Muscle layer of colon (tissue), 2 donors: ENCODE measurements around the gene ZNF653.

Experiments
- H3K27ac ChIP-seq: one replicate; pipeline ENCODE4 v1.7.0; 2013; ENCODE audit warnings: low read depth, mild to moderate bottlenecking, low read length, moderate library complexity
- H3K27me3 ChIP-seq, 2 donors: one replicate each; pipeline ENCODE4 v1.7.0; 2013; ENCODE audit warnings: low read length in 2 of 2, mild to moderate bottlenecking in 2 of 2; ENCODE audit not compliant: insufficient read depth in 2 of 2, control insufficient read depth in 1 of 2
- H3K36me3 ChIP-seq: one replicate; pipeline ENCODE4 v1.7.0; 2013; ENCODE audit warnings: mild to moderate bottlenecking, low read length; ENCODE audit not compliant: insufficient read depth
- H3K4me1 ChIP-seq: one replicate; pipeline ENCODE4 v1.7.0; 2013; ENCODE audit warnings: mild to moderate bottlenecking, low read length; ENCODE audit not compliant: insufficient read depth
- H3K4me3 ChIP-seq, 2 donors: one replicate each; pipeline ENCODE4 v1.7.0; 2013; ENCODE audit warnings: low read length in 2 of 2, low read depth in 1 of 2, mild to moderate bottlenecking in 1 of 2, moderate library complexity in 1 of 2
- H3K9ac ChIP-seq: one replicate; pipeline ENCODE4 v1.7.0; 2013; ENCODE audit warnings: low read length
- H3K9me3 ChIP-seq: one replicate; pipeline ENCODE4 v1.7.0; 2013; ENCODE audit warnings: mild to moderate bottlenecking, low read length
- donor health status: abdominal sarcoma.
- donor health status: Adenocarcinoma of cecum.

ZNF653 gene

DNA sequence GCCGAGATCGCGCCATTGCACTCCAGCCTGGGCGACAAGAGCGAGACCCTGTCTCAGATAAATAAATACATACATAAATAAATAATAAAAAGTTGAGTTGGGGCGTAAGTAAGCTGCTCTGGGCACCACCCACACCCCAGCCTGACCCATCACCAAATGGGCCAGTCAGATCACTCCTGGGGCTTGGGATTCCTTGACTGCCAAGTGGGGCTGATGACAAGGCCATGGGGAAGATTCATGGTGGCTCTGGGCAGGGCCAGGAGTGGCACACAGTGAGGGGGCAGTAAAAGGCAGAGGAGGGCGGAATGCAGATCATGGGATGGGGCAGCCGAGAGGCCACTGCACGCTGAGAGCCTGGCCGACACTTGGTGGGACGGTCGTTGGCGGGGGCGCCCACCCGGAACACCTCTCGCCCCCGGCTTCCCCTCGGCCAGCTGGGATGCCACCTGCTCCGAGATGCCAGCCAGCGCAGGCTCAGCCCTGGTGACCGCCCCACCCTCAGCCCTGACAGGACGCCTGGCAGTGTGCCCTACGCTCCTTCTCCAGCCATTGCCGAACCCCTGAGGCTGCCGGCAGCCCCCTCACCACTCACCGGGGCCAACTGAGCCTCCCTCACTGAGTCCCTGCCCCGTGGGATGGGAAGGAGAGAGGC, 10.9 kb downstream of the ZNF653 start:
- Histone ChIP-seq H3K27me3 (no peaks in the 10 kb centered on the region), H3K36me3 (peaks cover 11% of the 10 kb centered on the region), H3K4me3 (no peak overlapping the region), H3K27ac (no peak overlapping the region), H3K9ac (no peak overlapping the region), H3K4me1 (no peaks in the 10 kb centered on the region), H3K9me3 (no peaks in the 10 kb centered on the region)

DNA sequence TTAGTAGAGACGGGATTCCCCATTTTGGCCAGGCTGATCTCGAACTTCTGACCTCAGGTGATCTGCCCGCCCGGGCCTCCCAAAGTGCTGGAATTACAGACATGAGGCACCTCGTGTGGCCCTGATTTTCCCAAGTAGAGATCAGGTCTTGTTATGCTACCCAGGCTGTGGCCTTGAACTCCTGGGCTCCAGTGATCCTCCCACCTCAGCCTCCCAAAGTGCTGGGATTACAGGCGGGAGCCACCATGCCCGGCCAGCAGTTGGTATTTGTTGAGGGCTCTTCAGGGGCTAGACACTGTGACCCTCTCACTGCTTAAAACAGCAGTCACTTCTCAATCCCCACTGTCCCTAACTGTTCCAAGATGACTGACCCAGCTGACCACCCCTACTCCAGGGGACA, 16.3 kb downstream of the ZNF653 start:
- H3K27me3 ChIP-seq = peaks cover 0 to 17% of the 10 kb centered on the region in 2 donors
- no peak overlapping the region for H3K4me3 ChIP-seq
- no peak overlapping the region for H3K27ac ChIP-seq
- H3K36me3 ChIP-seq = no peaks in the 10 kb centered on the region
- H3K4me1 ChIP-seq = no peaks in the 10 kb centered on the region
- H3K9me3 ChIP-seq = no peaks in the 10 kb centered on the region
- H3K9ac ChIP-seq = no peak overlapping the region

- Histone ChIP-seq H3K9me3 (no peaks in the 10 kb centered on the region), H3K27ac (no peak overlapping the region), H3K36me3 (no peaks in the 10 kb centered on the region), H3K27me3 (peaks cover 11 to 40% of the 10 kb centered on the region in 2 donors), H3K9ac (no peak overlapping the region), H3K4me3 (no peak overlapping the region), H3K4me1 (peaks cover 11% of the 10 kb centered on the region)
These were observed 18.8 kb downstream of the ZNF653 start for GRCh38 chr19:11486661-11487503.

GRCh38 chr19:11485245-11485837, 20.3 kb downstream of the ZNF653 start:
- Histone ChIP-seq H3K4me3 (no peak overlapping the region), H3K27me3 (peaks cover 20 to 55% of the 10 kb centered on the region in 2 donors), H3K27ac (no peak overlapping the region), H3K9ac (no peak overlapping the region), H3K9me3 (no peaks in the 10 kb centered on the region), H3K36me3 (no peaks in the 10 kb centered on the region), H3K4me1 (peaks cover 11% of the 10 kb centered on the region)

GRCh38 chr19:11483366-11484111, 22.1 kb downstream of the ZNF653 start:
- no peak overlapping the region for H3K9ac ChIP-seq
- no peaks in the 10 kb centered on the region for H3K36me3 ChIP-seq
- H3K4me3 ChIP-seq = no peak overlapping the region
- peaks cover 11% of the 10 kb centered on the region for H3K4me1 ChIP-seq
- H3K27ac ChIP-seq = no peak overlapping the region
- no peaks in the 10 kb centered on the region for H3K9me3 ChIP-seq
- H3K27me3 ChIP-seq = peaks cover 20 to 70% of the 10 kb centered on the region in 2 donors

DNA sequence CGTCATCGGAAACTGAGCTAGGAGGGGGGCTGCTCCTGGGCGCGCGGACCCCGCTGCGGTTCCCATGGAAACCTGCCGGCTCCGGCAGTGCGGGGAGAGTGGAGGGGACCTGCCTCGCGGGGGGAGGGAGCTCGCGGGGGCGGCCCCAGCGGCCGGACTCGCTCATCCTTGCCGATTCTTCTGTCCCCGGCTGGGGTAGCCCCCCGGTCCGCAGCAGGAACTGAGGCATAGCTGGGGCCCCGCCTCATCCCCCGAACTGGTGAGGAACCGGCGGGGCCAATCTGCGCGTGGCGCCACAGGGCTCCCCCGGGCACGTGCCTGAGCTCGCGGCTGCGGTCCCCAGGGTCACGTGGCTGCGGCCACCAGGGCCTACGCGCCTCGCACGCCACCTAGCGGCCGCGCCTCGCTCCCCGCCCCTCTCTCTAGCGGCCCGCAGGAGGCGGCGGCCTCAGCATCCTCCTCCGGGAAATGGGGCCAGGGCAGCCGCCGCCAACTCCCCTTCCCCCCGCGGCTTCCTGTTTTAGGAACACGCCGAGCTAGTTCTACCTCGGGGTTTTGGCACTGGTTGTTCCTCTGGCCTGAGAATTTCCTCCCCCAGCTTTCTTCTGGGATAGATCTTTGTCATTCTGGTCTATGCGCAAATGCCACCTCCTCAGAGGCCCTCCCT, 23.1 kb downstream of the ZNF653 start:
- H3K9ac ChIP-seq = no peak overlapping the region
- no peaks in the 10 kb centered on the region for H3K9me3 ChIP-seq
- peaks cover 20 to 70% of the 10 kb centered on the region in 2 donors for H3K27me3 ChIP-seq
- H3K36me3 ChIP-seq = no peaks in the 10 kb centered on the region
- H3K4me3 ChIP-seq = no peak overlapping the region
- no peak overlapping the region for H3K27ac ChIP-seq
- peaks cover 11% of the 10 kb centered on the region for H3K4me1 ChIP-seq

DNA sequence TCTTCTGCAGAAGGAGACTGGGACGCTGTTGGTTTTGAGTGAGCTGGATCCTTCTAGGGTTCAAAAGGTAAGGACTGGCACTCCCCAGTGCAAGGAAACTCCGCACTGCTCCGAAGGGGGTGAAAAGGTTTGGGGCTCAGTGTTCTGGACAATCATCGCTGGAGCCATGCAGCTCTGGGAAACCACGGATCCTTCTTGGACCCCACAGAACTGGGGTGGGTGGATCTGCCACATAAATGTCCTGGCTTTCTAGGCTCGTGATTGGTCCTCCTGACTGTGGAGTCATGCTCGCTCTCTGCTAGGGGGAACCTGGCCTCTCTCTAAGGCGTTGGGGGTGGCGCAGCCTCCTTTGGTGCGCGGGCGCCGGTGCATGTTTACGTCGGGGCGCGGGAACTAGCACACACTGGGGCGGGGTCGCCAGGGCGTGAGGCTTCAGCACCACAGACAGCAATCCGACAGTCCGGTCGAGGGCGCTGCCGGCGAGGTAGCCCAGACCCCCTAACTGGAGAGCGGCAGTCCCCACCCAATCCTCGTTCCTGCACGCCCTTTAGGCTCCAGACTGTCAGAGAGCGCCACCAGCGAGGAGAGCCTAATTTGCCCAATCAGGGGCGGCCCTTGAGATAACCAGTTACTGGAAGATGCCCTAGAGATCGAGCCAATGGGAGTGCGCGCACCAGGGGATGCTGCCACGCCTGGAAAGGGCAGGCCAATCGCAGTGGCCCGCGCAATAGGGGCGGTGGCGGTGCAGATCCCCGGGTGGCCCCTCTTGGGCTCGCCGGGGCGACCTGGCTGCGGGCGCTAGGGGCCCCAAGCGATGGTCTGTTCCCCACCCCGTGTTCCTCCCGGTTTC, 23.9 kb downstream of the ZNF653 start:
- H3K27ac ChIP-seq = no peak overlapping the region
- H3K4me1 ChIP-seq = peaks cover 11% of the 10 kb centered on the region
- no peaks in the 10 kb centered on the region for H3K36me3 ChIP-seq
- no peaks in the 10 kb centered on the region for H3K9me3 ChIP-seq
- no peak overlapping the region for H3K4me3 ChIP-seq
- H3K27me3 ChIP-seq = peaks cover 20 to 70% of the 10 kb centered on the region in 2 donors
- no peak overlapping the region for H3K9ac ChIP-seq

GRCh38 chr19:11480715-11481533, 24.7 kb downstream of the ZNF653 start, which contains the start of gene ELAVL3:
ELAVL3 (minus strand) TSS chr19:11481046; CDS start chr19:11480608, 438 bp downstream.
- Histone ChIP-seq H3K27ac (no peak within 1 kb of the TSS), H3K27me3 (peaks cover 20 to 63% of the 10 kb centered on the region in 2 donors), H3K9me3 (no peaks in the 10 kb centered on the region), H3K4me1 (peaks cover 11% of the 10 kb centered on the region), H3K9ac (no peak within 1 kb of the TSS), H3K4me3 (no peak within 1 kb of the TSS), H3K36me3 (no peaks in the 10 kb centered on the region)

GRCh38 chr19:11479898-11480714, 25.5 kb downstream of the ZNF653 start:
- Histone ChIP-seq H3K4me3 (no peak overlapping the region), H3K4me1 (peaks cover 11% of the 10 kb centered on the region), H3K36me3 (no peaks in the 10 kb centered on the region), H3K27me3 (peaks cover 20 to 59% of the 10 kb centered on the region in 2 donors), H3K9ac (no peak overlapping the region), H3K9me3 (no peaks in the 10 kb centered on the region), H3K27ac (no peak overlapping the region)
